AG04450 (cell line): ENCODE measurements around the gene SV2B. TPM values are rescaled to one million over a fixed set of nuclear protein-coding genes. Genes with fewer than 3 reads are reported as not detected.

Experiments used
- CTCF ChIA-PET: fragments of 300-600, 350-600 bp; formaldehyde crosslinking; extraction: SDS; loops from one replicate; lab custom pipeline; 2022; ENCODE audit warnings: antibody characterized with exemption, inconsistent platforms; lab: Charles Lee
- POLR2A ChIA-PET: fragments of 350-600 bp; formaldehyde crosslinking; extraction: SDS; loops from one replicate; lab custom pipeline; 2021; ENCODE audit warnings: antibody characterized with exemption, inconsistent platforms; lab: Yijun Ruan, JAX
- DNase-seq: peaks from one replicate; pipeline ENCODE4 v3.0.0-alpha.2; 2011; ENCODE audit warnings: low read depth, low spot score
- H3K27ac ChIP-seq: one replicate; pipeline ENCODE4 v1.5.1; 2012; ENCODE audit warnings: low read depth, low read length, control low read depth
- H3K27me3 ChIP-seq: one replicate; pipeline ENCODE4 v1.6.0; 2012; ENCODE audit warnings: low read length; ENCODE audit not compliant: control insufficient read depth, insufficient read depth
- H3K4me3 ChIP-seq: 2 replicates; pipeline ENCODE4 v1.5.1; 2011; ENCODE audit warnings: mild to moderate bottlenecking, low read depth, low read length, control low read depth
- H3K9me3 ChIP-seq: 2 replicates; pipeline ENCODE4 v1.5.1; 2012; ENCODE audit warnings: low read length; ENCODE audit not compliant: control insufficient read depth, insufficient read depth
- polyA plus RNA-seq: library from polyadenylated mRNA; depleted of rRNA; stranded (reverse); fragments of >200 nt; gene quantifications from 2 replicates; pipeline ENCODE4 v1.2.3, GENCODE V29; 2011
- TF ChIP-seq, protein P1 (sequence below): IDR thresholded peaks from 2 replicates; pipeline ENCODE4 v1.5.1; 2011; ENCODE audit warnings: low read depth, low read length, control low read depth, inconsistent platforms

SV2B gene
- polyA plus RNA-seq, 1 experiment, result not detected

DNA sequence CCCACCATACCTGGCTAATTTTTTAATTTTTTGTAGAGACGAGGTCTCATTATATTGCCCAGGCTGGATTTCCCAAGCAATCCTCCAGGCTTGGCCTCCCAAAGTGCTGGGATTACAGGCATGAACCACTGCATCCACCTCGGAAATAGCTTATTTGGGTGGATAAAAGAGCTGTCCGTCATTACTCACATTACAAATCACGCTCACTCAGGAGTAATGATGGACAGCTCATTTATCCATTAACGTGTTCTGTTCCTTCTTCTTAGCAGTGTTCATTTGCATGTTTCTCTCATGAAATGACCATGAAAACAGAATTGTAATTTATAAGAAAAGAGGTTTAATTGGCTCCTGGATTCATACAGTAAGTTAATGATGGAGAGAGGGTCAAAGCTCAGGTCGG is 9.8 kb downstream of the SV2B start:
- no peak for DNase-seq
- H3K27ac ChIP-seq, result no peak overlapping the region
- ChIA-PET POLR2A (no interaction called here), CTCF (no interaction called here)
- no peaks in the 10 kb centered on the region for H3K27me3 ChIP-seq
- H3K9me3 ChIP-seq, result no peaks in the 10 kb centered on the region
- H3K4me3 ChIP-seq, result no peak overlapping the region
- TF ChIP-seq, protein P1, sequence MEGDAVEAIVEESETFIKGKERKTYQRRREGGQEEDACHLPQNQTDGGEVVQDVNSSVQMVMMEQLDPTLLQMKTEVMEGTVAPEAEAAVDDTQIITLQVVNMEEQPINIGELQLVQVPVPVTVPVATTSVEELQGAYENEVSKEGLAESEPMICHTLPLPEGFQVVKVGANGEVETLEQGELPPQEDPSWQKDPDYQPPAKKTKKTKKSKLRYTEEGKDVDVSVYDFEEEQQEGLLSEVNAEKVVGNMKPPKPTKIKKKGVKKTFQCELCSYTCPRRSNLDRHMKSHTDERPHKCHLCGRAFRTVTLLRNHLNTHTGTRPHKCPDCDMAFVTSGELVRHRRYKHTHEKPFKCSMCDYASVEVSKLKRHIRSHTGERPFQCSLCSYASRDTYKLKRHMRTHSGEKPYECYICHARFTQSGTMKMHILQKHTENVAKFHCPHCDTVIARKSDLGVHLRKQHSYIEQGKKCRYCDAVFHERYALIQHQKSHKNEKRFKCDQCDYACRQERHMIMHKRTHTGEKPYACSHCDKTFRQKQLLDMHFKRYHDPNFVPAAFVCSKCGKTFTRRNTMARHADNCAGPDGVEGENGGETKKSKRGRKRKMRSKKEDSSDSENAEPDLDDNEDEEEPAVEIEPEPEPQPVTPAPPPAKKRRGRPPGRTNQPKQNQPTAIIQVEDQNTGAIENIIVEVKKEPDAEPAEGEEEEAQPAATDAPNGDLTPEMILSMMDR, result no peak

DNA sequence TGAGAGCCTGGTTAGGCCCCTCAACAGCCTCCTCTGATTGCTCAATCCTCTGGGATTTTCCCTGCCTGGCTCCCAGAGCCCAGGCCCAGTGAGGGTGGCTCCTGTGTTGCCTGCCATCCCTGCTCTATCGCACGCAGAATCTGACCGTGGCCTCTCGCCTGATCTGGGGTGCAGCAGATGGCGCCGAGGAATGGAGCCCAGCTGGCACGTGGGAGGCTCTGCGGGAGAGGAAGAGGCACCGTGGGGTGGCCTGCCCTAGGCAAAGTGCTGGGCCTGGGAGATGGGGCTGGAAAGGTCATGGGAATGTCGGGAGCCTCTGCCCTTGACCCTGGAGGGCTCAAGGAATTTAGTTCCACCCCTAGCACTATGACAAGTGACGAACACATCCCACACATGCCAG is 10.3 kb downstream of the SV2B start:
- Histone ChIP-seq H3K4me3 (no peak overlapping the region), H3K9me3 (no peaks in the 10 kb centered on the region), H3K27me3 (no peaks in the 10 kb centered on the region), H3K27ac (no peak overlapping the region)
- ChIA-PET CTCF (no interaction called here), POLR2A (no interaction called here)
- DNase-seq, result no peak
- TF ChIP-seq, protein P1, result no peak

DNA sequence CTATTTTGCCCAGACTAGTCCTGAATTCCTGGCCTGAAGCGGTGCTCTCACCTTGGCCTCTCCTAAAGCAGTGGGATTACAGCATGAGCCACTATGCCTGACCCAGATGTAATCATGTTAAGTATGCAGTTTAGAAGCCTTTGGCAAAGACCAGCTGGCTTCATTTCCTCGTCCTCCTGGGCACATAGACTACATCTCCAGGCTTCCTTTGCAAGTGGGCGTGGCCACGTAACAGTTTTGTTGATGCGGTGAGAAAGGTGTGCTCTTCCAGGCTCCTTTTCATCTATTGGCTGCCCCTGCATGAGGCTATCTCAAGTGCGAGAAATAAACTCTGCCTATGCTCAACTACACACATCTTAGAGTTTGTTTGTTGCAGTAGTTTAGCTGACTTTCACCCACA is 13.0 kb downstream of the SV2B start:
- H3K4me3 ChIP-seq, result no peak overlapping the region
- DNase-seq, result no peak
- ChIA-PET POLR2A (no interaction called here), CTCF (no interaction called here)
- TF ChIP-seq, protein P1, result no peak
- peak overlapping the region; percentile 21 for H3K27ac ChIP-seq
- H3K27me3 ChIP-seq, result no peaks in the 10 kb centered on the region
- H3K9me3 ChIP-seq, result no peaks in the 10 kb centered on the region

DNA sequence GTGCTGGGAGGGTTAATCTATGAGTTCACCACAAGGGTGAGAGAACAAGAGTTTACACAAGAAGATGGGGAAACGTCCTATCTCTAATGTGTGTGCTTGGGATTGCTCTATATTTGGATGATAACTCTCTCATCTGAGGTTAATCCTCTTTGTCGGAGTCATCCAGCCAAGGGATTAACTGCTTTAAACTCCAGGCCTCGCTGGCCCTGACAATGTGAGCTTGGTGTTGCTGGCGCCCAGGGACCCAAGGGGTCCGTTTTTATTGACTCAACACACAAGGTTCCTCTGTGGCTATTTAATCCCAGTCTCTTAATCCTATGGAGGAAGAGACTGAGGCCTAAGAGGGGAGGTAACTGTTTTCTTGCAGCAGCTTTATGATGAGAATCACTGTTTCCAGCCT is 14.2 kb downstream of the SV2B start:
- CTCF ChIA-PET, result no interaction called here
- POLR2A ChIA-PET, result no interaction called here
- TF ChIP-seq, protein P1, result no peak
- H3K27ac ChIP-seq, result no peak overlapping the region
- no peaks in the 10 kb centered on the region for H3K9me3 ChIP-seq
- peaks cover 5% of the 10 kb centered on the region for H3K27me3 ChIP-seq
- no peak overlapping the region for H3K4me3 ChIP-seq
- DNase-seq, result no peak

DNA sequence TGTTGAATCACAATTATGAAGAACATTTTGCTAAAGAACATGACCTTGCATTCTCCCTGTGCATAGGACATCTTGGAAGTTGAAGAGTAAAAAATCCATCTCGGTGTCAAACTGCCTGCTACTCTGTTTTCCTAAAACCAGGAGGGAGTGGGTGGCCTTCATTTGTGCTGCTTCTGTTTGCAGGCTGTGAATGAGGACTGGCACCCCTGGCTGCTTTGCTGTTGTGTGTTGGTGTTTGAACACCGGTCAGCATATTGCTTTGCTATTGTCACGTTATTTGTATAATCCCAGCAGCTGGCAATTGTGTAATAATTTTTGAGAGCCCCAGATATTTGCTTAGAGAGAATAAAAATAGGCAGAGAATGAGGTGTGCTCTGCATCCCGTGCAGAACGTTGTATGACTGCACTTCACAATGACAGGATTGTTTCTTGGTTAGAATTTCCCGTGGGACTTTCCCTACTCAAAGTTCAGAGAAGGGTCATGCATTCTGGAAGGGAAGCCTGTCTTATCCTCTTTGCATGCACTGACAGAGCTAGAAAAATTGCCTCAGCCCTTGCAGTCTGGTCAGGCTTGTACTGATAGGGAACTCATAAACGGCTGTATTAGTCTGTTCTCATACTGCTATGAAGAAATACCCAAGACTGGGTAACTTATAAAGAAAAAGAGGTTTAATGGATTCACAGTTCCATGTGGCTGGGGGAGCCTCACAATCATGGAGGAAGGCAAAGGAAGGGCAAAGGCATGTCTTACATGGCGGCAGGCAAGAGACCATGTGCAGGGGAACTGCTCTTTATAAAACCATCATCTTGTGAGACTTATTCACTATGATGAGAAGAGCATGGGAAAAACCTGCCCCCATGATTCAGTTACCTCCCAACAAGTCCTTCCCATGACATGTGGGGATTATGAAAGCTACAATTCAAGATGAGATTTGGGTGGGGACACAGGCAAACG is 16.3 kb downstream of the SV2B start:
- peaks cover 5% of the 10 kb centered on the region for H3K27me3 ChIP-seq
- no peak overlapping the region for H3K4me3 ChIP-seq
- no peak for DNase-seq
- H3K27ac ChIP-seq, result no peak overlapping the region
- ChIA-PET CTCF (no interaction called here), POLR2A (no interaction called here)
- no peaks in the 10 kb centered on the region for H3K9me3 ChIP-seq
- TF ChIP-seq, protein P1, result no peak
